CD4-positive, alpha-beta T cell treated with Interleukin-4 for 1 hour (primary cell): ENCODE data around the gene PHLDA1.
A peak's percentile ranks its signal among the peaks of the same experiment; 100 is the strongest.
"Not testable (repeated sequence)": the region's sequence is repeated elsewhere in the genome, so short reads cannot be mapped to it uniquely, and the experiment has no call there.

Source experiments
- DNase-seq, 2 donors: peaks; one replicate each; pipeline ENCODE4 v3.0.0-alpha.2; 2020 to 2022

The PHLDA1 gene

DNA sequence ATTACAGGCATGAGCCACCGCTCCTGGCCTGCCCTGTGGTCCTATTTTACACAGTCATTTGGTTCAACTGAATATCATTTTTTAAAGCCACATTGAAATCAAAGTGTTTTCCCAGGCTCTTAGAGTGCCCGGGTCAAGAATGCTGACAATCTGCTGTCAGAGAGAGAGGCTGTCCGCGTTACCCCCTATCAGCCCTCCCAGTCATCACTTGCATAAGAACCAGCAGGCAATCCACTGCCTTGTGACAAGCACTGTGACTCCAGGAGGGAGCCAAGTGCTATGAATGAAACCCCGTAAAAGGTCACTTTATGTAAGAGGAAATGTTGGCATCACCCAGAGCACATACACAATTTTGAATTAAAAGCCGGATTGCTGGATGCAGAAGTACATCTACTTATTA, 13.5 kb downstream of the PHLDA1 start:
- DNase-seq = no peak

DNA sequence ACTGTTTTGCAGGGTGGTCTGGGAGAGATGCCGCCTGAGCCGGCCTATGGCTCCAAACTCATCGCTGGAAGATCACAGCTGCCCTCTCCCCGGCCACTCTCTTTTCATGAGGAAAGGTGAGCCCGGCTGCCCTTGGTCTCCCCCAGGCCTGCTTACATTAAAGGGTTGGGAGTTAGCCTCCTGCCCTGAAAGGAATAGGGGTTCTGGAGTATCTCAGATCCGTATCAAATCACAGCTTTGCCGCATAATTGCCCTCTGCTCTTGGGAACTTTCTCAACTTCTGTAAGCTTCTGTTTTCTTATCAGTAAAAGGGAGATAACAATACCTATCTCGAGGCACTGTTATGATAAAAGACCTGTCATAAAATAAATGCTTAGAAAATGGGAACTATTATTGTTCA, 17.6 kb downstream of the PHLDA1 start:
- no peak for DNase-seq

DNA sequence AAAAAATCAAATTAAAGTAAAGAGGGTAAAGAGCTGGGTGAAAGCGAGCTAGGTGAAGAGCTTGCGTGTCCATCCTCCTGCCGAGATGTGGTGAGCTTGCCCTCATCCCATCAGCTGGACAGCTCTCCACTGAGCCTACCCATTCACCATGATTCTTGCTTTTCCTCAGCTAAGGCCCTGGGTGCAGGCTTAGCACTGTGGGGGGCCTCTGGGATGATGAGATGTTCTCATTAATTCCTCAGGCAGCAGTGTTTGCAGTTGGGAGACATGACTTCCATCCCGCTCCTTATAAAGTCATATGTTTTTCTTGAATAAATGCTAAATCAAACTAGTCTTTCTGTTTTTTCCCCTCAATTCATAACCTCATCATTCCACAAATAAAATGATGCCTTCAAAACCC, 18.0 kb downstream of the PHLDA1 start:
- DNase-seq = no peak

- DNase-seq = no peak
Measured at GRCh38 chr12:76012644-76013043, 18.9 kb downstream of the PHLDA1 start.

- DNase-seq = no peak
Measured at GRCh38 chr12:76010732-76011458, 20.7 kb downstream of the PHLDA1 start.

- no peak for DNase-seq
Measured at GRCh38 chr12:76008428-76008827, 23.1 kb downstream of the PHLDA1 start.

DNA sequence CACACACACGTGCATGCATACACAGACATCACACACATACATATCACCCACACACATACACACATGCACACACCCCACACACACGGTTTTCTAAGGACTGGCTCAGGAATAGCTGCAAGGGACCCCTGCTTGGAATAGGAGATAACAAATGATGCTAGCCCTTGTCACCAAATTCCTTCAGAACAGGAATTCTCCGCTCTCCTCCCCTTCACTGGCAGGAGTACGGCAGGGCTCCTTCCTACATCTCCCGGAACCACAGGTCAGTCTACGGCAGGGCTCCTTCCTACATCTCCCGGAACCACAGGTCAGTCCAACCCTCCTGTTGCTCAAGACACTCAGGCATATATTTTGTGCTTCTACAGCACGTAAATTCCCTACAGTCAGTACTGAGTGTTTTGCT, 23.9 kb downstream of the PHLDA1 start:
- DNase-seq = no peak

GRCh38 chr12:76006028-76006925, 25.3 kb downstream of the PHLDA1 start:
- DNase-seq = no peak

DNA sequence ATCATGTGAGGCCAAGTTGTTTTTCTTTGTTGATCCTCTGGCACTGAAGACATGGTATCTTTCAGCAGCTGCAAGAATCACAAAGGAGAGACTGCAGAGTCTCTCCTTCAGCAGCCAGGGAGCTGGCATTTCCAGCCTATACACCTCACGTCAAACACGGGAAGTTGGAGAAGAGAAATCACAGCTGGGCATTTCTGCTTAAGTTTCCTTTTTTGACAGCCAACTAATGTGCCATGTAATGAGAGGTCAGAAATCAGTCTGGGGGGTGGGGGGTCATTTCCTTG, 28.3 kb downstream of the PHLDA1 start:
- no peak for DNase-seq

- no peak for DNase-seq
Measured at GRCh38 chr12:76002598-76003354, 28.8 kb downstream of the PHLDA1 start.

DNA sequence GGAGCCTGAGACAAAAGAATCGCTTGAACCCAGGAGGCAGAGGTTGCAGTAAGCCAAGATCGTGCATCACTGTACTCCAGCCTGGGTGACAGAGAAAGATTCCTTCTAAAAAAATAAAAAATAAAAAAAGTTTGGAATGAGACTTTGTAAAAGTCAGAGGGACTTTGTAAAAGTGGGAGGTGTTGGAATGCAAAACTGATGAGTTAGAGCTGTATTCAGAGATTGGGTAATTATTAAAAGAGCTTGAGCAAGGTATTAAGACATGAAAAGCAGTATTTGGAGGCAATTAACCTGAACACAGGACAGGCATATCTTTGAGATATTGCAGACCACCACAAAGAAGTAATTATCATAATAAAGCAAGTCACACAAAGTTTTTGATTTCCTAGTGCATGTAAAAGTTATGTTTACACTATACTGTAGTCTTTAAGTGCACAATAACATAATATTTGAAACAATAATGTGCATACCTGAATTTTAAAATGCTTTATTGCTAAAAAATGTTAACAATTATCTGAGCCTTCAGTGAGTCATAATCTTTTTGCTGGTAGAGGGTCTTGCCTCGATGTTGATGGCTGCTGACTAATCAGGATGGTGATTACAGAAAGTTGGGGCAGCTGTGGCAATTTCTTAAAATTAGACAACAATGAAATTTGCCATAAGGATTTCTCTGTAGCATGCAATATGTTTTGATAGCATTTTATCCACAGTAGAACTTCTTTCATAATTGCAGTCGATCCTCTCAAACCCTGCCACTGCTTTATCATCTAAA, 33.1 kb downstream of the PHLDA1 start:
- DNase-seq = no peak

GRCh38 chr12:75997658-75998057, 33.9 kb downstream of the PHLDA1 start:
- no peak for DNase-seq

- no peak for DNase-seq
Measured at GRCh38 chr12:75996861-75997447, 34.6 kb downstream of the PHLDA1 start.

DNA sequence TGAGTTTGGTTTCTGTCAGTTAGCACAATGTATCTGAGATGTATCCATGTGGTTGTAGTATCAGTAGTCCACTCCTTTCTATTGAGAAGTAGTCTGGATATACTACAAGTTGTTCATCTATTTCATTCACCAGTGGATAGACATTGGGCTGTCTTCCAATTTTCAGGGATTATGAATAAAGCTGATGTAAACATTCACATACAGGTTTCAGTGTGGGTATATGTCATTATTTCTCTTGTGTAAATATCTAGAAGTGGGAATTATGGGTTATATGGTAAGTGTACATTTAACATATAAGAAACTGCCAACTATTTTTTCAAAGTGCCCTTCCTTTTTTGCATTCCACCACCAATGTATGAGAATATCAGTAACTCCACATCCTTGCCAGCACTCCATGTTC, 35.9 kb downstream of the PHLDA1 start:
- DNase-seq = no peak

DNA sequence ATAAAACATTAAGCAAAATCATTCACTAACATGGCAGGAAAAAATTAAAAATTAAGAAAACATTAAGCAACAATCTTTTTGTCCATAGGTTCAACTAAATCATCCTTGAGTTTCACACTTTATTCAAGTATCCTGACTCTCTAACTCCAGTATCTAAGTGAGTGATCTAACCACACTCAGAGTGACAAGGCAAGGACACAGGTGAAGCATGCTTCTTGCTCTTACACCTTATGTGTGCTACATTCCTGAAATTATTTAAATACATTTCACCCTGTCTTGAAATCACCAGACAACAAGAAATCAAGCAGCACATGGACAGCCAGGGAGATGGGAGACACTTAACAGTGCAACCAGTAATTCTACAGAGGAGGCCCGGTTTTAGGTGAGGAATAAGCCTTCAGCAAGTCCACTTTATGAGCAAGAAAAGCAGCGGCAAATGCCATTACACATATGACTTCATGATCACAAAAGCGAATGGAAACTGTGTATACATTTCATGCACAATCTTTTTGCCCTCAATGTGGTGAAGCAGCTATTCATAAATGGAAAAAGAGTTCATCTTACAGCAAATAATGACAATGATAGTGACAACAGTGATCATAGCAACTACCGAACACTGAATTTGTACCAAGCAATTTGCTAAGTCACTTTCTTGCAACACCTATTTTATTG, 37.4 kb downstream of the PHLDA1 start:
- no peak for DNase-seq

- no peak for DNase-seq
Measured at GRCh38 chr12:75991753-75992152, 39.8 kb downstream of the PHLDA1 start.

- DNase-seq = no peak
Measured at GRCh38 chr12:75990189-75990912, 41.2 kb downstream of the PHLDA1 start.

- not testable (repeated sequence) for DNase-seq
Measured at GRCh38 chr12:75987709-75988108, 43.9 kb downstream of the PHLDA1 start.

DNA sequence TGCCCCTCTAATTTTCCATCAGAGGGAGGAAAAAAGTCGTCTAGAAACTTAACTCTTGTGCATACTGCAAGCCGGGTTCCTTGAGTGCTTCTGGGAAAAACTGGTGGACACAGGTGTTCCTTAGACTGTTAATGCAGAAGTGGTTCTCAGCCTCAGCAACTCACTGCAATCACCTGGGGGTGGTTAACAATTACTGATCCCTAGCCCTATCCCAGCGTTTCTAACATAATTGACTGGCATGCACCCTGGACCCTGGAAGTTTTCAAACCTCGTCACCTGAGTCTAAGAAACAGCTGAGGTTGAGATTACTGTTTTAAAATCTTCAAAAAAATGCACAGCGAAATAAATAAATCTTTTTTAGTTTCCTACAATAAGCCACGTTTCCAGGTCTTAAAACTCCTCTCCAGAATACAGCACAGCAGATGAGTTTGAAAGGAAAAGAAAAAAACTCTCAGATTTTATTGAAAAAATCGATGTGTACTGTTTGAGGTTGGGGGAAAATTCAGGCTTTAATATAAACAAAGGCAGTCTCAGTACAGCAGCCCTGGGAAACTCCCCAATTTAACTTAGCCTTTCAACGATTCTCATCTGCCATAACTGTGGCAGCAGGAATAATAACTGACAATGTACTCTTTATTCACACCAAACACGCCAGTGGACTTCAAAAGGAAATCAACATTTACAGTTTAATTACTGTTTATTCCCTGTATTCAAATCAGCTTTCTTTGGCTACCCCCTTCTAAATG, 45.4 kb downstream of the PHLDA1 start:
- DNase-seq = peak in 1 of 2 donors; percentile 6

GRCh38 chr12:75985566-75985965, 46.0 kb downstream of the PHLDA1 start:
- DNase-seq = no peak
